Panc1 (cell line): ENCODE data around the gene GLB1L2. TPM values are rescaled to one million over a fixed set of nuclear protein-coding genes. Genes with fewer than 3 reads are reported as not detected.

Experiments
- ATAC-seq: fragments of 200-7000 bp; cut with Tn5 transposase; 2 replicates; pipeline ENCODE4 v1.9.1; 2020; ENCODE audit warnings: mild to moderate bottlenecking, moderate library complexity
- Bru-seq: library from RNA; stranded (reverse); fragments of 400-500 nt; gene quantifications from one replicate; lab custom pipeline; 2021; lab: Mats Ljungman, UMichigan
- BruChase-seq, 2 experiments: library from RNA; stranded (reverse); fragments of 400-500 nt; gene quantifications; one replicate each; lab custom pipeline; 2021; lab: Mats Ljungman, UMichigan
- BruUV-seq: library from RNA; stranded (reverse); fragments of 400-500 nt; replicated peaks from 2 replicates; lab custom pipeline; 2021; lab: Mats Ljungman, UMichigan
- CTCF ChIA-PET: fragments of 300-600 bp; sonication (Branson Sonifier 250); formaldehyde crosslinking; loops from one replicate; lab custom pipeline; 2022; ENCODE audit warnings: antibody characterized with exemption; lab: Charles Lee
- POLR2A ChIA-PET: fragments of 300-600 bp; sonication (Branson Sonifier 250); formaldehyde crosslinking; loops from one replicate; lab custom pipeline; 2022; ENCODE audit warnings: antibody characterized with exemption; lab: Charles Lee
- DNase-seq: peaks from one replicate; pipeline ENCODE4 v3.0.0-alpha.2; 2010; ENCODE audit warnings: low read depth, low spot score
- H3K27ac ChIP-seq: 2 replicates; pipeline ENCODE4 v1.5.1; 2011; ENCODE audit warnings: mild to moderate bottlenecking, low read length, inconsistent platforms
- H3K27me3 ChIP-seq: fragments of 200-500 bp; sonication (Bioruptor generic); 2 replicates; pipeline ENCODE4 v1.6.0; 2014; ENCODE audit warnings: low read length, inconsistent platforms; ENCODE audit not compliant: control insufficient read depth, insufficient read depth
- H3K36me3 ChIP-seq: fragments of 200-500 bp; sonication (Bioruptor generic); 2 replicates; pipeline ENCODE4 v1.5.1; 2014; ENCODE audit warnings: inconsistent platforms, mild to moderate bottlenecking, low read length, moderate library complexity; ENCODE audit not compliant: control insufficient read depth, insufficient read depth
- H3K4me1 ChIP-seq: 2 replicates; pipeline ENCODE4 v1.5.1; 2011; ENCODE audit warnings: inconsistent platforms, mild to moderate bottlenecking, low read length, moderate library complexity; ENCODE audit not compliant: control insufficient read depth, insufficient read depth
- H3K4me3 ChIP-seq, 2 experiments: 2 replicates each; pipeline ENCODE4 v1.5.1; 2011 to 2012; ENCODE audit warnings: low read depth in 2 of 2, low read length in 2 of 2, mild to moderate bottlenecking in 2 of 2, inconsistent platforms in 1 of 2, moderate library complexity in 1 of 2
- H3K9me3 ChIP-seq: fragments of 200-500 bp; sonication (Bioruptor generic); 2 replicates; pipeline ENCODE4 v1.5.1; 2014; ENCODE audit warnings: low read depth, mild to moderate bottlenecking, inconsistent platforms, low read length, moderate library complexity; ENCODE audit not compliant: control insufficient read depth, insufficient read depth
- CTCF ChIP-seq: fragments of 450-650 bp; IDR thresholded peaks from 2 replicates; pipeline ENCODE4 v1.5.1; 2017; ENCODE audit warnings: mild to moderate bottlenecking
- POLR2AphosphoS5 ChIP-seq: IDR thresholded peaks from 2 replicates; pipeline ENCODE4 v1.6.1; 2012; ENCODE audit warnings: mild to moderate bottlenecking, low read depth, low read length, moderate library complexity
- REST ChIP-seq, 2 experiments: IDR thresholded peaks; 2 replicates each; pipeline ENCODE4 v1.6.1; 2011 to 2012; ENCODE audit warnings: low read depth in 2 of 2, control low read depth in 1 of 2, low read length in 1 of 2, mild to moderate bottlenecking in 1 of 2, moderate library complexity in 1 of 2; ENCODE audit not compliant: insufficient read depth in 1 of 2
- SIN3A ChIP-seq: IDR thresholded peaks from 2 replicates; pipeline ENCODE4 v1.6.1; 2012; ENCODE audit warnings: low read depth, mild to moderate bottlenecking, low read length, moderate library complexity, borderline replicate concordance; ENCODE audit not compliant: insufficient read depth
- TCF7L2 ChIP-seq: IDR thresholded peaks from 2 replicates; pipeline ENCODE4 v1.6.1; 2011; ENCODE audit warnings: mild to moderate bottlenecking, low read depth, low read length, inconsistent platforms
- in situ Hi-C: cut with HindIII; loops from 2 replicates; pipeline ENCODE4 v1.10.0; 2016; ENCODE audit warnings: low sequenced_read_pairs, low pct_unique_long_range_greater_than_20kb
- intact Hi-C: fragments of 100-400 bp; cut with micrococcal nuclease; formaldehyde crosslinking; loops from one replicate; pipeline ENCODE4 v1.10.0; 2022; ENCODE audit not compliant: unreplicated experiment
- long read RNA-seq: library from polyadenylated mRNA; unstranded; transcript quantifications from one replicate; pipeline ENCODE4 v2.0.0, GENCODE V29; 2021; ENCODE audit not compliant: unreplicated experiment
- polyA plus RNA-seq: library from polyadenylated mRNA; unstranded; fragments of >200 nt; gene quantifications from one replicate; pipeline ENCODE4 v1.2.1, GENCODE V29; 2012; ENCODE audit warnings: missing spikeins; ENCODE audit not compliant: insufficient read length
- total RNA-seq: library from RNA; stranded (reverse); gene quantifications from one replicate; pipeline ENCODE4 v1.2.1, GENCODE V29; 2021; ENCODE audit not compliant: unreplicated experiment

Gene GLB1L2
- total RNA-seq, result 10.4 TPM
- polyA plus RNA-seq, result 13.2 TPM
- Bru-seq, nascent RNA, result percentile 41 among the genes with signal in this experiment
- BruChase-seq, experiment 1, labeled RNA remaining after a 2-hour chase, result percentile 43 among the genes with signal in this experiment
- BruChase-seq, experiment 2, labeled RNA remaining after a 6-hour chase, result percentile 42 among the genes with signal in this experiment
- long read RNA-seq, transcript GLB1L2-205 (19 exons, 3,365 nt), result major isoform, 6 of 29 reads
- long read RNA-seq, partial matches to known transcripts, result 4 of 29 reads
- long read RNA-seq, other reads (novel, unspliced or antisense), result 19 of 29 reads

- Histone ChIP-seq H3K4me1 (peaks cover 7% of the 10 kb centered on the region), H3K27ac (no peak within 1 kb of the TSS; the same call in 1 of the 2 replicates), H3K4me3 (peak within 1 kb of the TSS; percentile 49 to 56), H3K9me3 (no peaks in the 10 kb centered on the region), H3K36me3 (no peaks in the 10 kb centered on the region), H3K27me3 (peaks cover 14% of the 10 kb centered on the region)
- in situ Hi-C loops (no loop called here), intact Hi-C loops (no loop called here)
- ChIA-PET POLR2A (no interaction called here), CTCF (no interaction called here)
- ATAC-seq (peak; percentile 94), DNase-seq (no peak)
- no peak for TF ChIP-seq TCF7L2
- TF ChIP-seq CTCF, result no peak
- TF ChIP-seq POLR2AphosphoS5, result no peak
- no peak for TF ChIP-seq REST (IDR thresholded peaks at IDR 0.05; ENCODE audit: insufficient read depth in 1 of 2, low read depth in 2 of 2, low read length in 1 of 2)
- no peak for TF ChIP-seq SIN3A
- no TSS peak for BruUV-seq
Measured at GRCh38 chr11:134331354-134332188, at the start of gene GLB1L2. Gene GLB1L2 (plus strand): TSS chr11:134331988. CDS start chr11:134332062, 74 bp downstream.

GRCh38 chr11:134282121-134283045 is 49.4 kb upstream of the GLB1L2 start:
- TF ChIP-seq CTCF (no peak), SIN3A (no peak), TCF7L2 (no peak), REST (IDR thresholded peaks at IDR 0.05; ENCODE audit: insufficient read depth in 1 of 2, low read depth in 2 of 2, low read length in 1 of 2) (no peak), POLR2AphosphoS5 (no peak)
- ATAC-seq (no peak), DNase-seq (no peak)
- no peaks in the 10 kb centered on the region for H3K9me3 ChIP-seq
- no peaks in the 10 kb centered on the region for H3K36me3 ChIP-seq
- no peaks in the 10 kb centered on the region for H3K4me1 ChIP-seq
- no peak overlapping the region for H3K4me3 ChIP-seq
- BruUV-seq, result no TSS peak
- POLR2A ChIA-PET, result no interaction called here
- in situ Hi-C loops, result no loop called here
- no peak overlapping the region for H3K27ac ChIP-seq
- H3K27me3 ChIP-seq, result peaks cover 13% of the 10 kb centered on the region
- intact Hi-C loops, result no loop called here
- CTCF ChIA-PET, result no interaction called here
